HG03280 (cell line): ENCODE results near the gene APOBEC3A.
"Not testable (repeated sequence)": the region's sequence is repeated elsewhere in the genome, so short reads cannot be mapped to it uniquely, and the experiment has no call there.

Experiments used
- ATAC-seq: cut with Tn5 transposase; IDR thresholded peaks from one replicate; pipeline ENCODE4 v1.9.1; 2021; ENCODE audit warnings: mild to moderate bottlenecking, moderate library complexity; ENCODE audit not compliant: unreplicated experiment

Gene APOBEC3A

DNA sequence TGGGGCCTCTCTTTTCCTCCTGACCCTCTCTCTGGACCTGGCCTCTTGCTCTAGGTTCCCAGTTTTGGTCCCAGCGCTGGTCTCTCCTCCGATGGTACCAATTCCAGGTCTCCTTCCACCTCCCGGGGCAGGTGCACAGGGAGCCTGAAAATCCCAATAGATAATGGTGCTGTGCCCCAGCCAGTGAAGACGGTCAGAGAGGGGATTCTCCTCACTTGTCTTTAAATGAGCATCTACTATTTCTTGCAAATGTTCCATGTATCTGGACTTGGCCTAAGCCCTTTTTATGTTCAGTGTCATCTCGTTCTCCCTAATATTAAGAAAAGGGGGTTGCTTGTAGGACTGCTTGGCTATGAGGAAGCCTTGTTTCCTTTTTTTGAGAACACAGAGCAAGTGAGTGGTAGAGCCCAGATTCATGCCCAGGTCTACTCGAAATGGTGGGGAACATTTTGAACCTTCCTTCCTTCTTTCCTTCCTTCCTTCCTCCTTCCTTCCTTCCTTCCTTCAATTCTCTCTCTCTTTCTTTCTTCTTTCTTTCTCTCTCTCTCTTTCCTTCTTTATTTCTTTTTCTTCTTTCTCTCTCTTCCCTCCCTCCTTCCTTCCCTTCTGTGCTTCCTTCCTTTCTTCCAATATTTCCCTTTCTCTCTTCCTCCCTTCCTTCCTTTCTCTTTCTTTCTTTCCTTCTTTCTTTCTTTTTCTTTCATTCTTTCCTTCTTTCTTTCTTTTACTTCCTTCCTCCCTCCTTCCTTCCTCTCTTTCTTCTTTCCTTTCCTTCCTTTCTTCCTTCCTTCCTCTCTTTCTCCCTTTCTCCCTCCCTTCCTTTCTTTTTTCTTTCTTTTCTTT lies 620 bp downstream of the APOBEC3A start:
- ATAC-seq, result no peak

DNA sequence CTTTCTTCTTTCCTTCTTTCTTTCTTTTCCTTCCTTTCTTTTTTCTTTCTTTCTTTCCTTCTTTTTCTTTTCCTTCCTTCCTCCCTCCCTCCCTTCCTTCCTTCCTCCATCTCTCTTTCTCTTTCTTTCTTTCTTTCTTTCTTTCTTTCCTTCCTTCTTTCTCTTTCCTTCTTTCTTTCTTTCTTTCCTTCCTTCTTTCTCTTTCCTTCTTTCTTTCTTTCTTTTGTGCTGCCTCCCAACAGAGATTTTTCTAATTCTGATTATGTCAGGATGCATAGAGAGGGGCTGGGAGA lies 1.2 kb downstream of the APOBEC3A start:
- ATAC-seq, result not testable (repeated sequence)

GRCh38 chr22:38959590-38959989 lies 2.2 kb downstream of the APOBEC3A start:
- ATAC-seq, result no peak

GRCh38 chr22:38960673-38961072 lies 3.3 kb downstream of the APOBEC3A start:
- ATAC-seq, result not testable (repeated sequence)

- not testable (repeated sequence) for ATAC-seq
These were observed 5.9 kb downstream of the APOBEC3A start for GRCh38 chr22:38963291-38963738.

DNA sequence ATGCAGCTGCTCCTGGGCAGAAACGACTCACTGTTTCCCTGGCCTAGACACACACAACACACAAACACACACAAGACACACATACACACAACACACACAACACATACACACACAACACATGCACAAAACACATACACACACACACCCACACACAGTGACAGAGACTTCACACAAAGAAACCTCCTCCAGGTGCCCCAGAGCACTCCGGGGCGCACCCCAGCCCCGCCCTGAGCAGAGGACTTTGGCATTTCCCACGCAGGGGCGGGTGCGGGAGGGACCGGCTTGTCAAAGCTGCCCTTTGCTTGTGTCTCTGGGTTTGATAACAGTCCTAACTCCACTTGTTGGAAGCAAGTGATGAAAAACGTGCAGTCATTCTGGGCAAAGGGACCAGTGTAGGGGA lies 6.5 kb downstream of the APOBEC3A start:
- no peak for ATAC-seq

DNA sequence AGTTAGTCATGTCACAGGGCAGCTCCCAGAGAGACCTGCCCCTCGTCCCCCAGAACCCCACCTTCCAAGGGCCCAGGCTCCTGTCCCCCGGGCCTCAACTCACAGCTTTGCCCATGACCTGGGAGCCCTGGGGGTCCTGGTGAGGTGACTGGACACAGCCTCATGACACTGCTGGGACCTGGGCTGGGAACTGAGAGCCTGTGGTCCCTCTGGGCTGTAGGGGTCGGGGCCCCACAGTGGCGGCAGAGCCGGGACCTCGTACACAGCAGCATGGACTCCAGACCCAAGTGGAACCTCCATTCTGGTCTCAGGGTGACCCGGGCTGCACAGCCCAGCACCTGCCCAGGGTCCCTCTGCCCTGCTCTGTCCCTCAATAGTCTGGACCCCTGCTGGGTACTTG lies 6.9 kb downstream of the APOBEC3A start:
- ATAC-seq, result no peak

- no peak for ATAC-seq
These were observed 7.6 kb downstream of the APOBEC3A start for GRCh38 chr22:38964989-38965388.

DNA sequence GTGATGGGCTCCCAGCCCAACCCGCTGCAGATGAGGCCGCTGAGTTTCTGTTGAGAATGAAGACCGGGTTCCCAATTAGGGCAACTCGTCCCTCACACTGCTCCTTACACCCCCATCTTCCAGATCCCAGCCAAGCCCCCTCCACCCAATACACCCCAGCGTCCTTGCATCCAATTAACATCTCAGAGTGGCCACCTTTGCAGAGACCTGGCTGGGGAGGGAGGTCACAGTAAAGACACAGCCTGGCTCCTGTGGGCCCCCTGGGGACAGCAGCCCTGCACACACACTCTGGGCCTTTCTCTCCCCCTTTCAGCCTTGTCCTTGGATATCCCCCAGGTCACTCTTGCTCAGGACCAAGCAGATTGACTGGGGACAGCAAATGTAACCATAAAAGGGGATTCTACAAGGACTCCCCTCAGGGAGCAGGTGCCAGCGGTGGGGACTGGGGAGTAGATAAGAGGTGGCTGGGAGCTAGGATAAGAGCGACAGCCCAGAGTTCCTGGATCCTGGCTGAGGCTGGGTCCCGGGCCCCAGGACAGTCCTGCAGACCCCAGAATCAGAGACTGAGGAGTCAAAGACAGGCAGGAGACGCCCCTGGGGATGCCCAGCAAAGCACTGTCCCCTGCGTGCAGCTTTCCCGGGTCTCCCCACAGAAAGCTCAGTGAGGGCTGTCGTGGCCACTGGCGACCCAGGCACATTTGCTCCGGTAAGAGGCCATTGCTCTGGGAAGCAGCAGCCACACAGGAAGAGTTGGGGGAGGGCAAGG lies 8.4 kb downstream of the APOBEC3A start:
- ATAC-seq, result no peak

- ATAC-seq, result no peak
These were observed 8.9 kb downstream of the APOBEC3A start for GRCh38 chr22:38966380-38966702.

- no peak for ATAC-seq
These were observed 9.5 kb downstream of the APOBEC3A start for GRCh38 chr22:38966942-38967341.

- ATAC-seq, result no peak
These were observed 10.3 kb downstream of the APOBEC3A start for GRCh38 chr22:38967451-38968450.

DNA sequence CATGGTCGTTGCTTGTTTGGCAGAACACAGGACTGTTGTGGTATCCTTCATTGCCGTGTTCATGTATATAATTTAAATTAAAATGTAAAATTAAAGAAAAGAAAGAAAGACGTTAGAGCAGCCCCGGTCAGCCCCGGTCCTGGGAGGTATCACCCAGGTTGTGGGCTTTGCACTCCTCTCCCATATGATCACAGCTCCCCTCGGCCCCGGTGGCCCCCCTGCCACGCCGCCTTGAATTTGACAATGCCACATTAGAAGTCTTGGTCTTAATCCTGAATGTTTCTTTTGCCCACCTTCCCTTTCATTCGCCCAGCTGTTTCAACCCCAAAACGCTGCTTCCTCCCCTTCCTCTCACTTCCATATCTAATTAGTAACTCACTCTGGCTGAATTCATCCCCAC lies 11.4 kb downstream of the APOBEC3A start:
- ATAC-seq, result no peak

DNA sequence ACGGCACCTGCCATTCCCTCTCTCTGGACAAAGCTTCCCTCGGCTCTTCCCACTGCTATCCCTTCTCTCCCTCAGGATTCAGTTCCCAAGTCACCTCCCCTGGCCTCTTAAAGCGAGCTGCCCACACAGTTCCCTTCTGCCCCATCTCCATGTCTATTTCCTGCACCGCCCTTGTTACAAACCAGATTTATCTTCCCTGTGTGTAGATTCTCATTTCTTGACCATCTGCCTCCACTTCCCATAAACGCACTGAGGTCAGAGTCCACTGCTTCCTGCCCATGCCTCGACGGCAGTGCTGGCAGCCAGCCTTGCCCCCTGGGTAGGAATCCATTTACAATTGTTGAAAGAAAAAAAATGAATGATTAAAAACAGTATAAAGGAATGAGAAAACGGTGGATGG lies 13.1 kb downstream of the APOBEC3A start:
- ATAC-seq, result no peak

- ATAC-seq, result no peak
These were observed 13.8 kb downstream of the APOBEC3A start for GRCh38 chr22:38971202-38971601.

- ATAC-seq, result no peak
These were observed 14.4 kb downstream of the APOBEC3A start for GRCh38 chr22:38971791-38972190.

DNA sequence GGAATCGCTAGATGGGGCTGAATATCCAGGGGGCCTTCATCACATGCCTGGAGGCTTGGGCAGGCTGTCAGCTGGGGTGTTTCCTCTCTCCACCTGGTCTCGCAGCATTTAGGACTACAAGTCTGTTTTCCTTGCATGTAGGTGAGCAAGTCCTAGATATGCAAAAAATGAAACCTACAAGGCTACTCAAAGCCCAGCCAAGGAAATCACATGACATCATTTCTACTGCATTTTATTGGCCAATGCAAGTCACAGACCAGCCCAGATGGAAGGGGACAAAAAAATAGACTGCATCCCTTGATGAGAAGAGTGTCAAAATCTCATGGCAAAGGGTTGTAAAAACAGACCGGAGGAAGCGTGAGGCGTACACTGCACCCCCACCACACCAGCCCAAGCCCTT lies 15.1 kb downstream of the APOBEC3A start:
- no peak for ATAC-seq

- no peak for ATAC-seq
These were observed 16.1 kb downstream of the APOBEC3A start for GRCh38 chr22:38973289-38974169.

- no peak for ATAC-seq
These were observed 16.9 kb downstream of the APOBEC3A start for GRCh38 chr22:38974170-38974825.

DNA sequence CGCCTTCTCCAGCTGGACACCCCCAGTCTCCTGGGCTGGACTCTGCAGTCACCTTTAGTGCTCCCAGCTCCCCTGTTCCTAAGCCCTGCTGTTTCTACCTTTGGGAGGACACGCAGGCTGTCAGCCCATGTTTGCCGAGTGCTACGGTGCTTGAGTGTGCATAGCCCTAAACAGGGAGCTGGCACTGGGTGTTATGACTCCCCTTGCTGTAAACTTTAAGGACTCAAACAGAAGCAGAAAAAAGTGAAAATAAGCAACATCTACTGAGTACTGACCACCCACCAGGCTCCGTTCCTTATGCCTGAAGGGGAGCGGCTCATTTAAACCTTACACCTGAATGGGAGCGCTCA lies 17.4 kb downstream of the APOBEC3A start:
- ATAC-seq, result no peak
